K562 (cell line): ENCODE data around the gene C13orf46. TPM values are rescaled to one million over a fixed set of nuclear protein-coding genes. Genes with fewer than 3 reads are reported as not detected.

ENCODE experiments used
- ATAC-seq: fragments of 200-7000 bp; cut with Tn5 transposase; 3 replicates; pipeline ENCODE4 v1.9.1; 2020; ENCODE audit warnings: moderate library complexity
- BruUV-seq: library from RNA; stranded (reverse); fragments of 400-500 nt; replicated peaks from 2 replicates; lab custom pipeline; 2021; lab: Mats Ljungman, UMichigan
- CTCF ChIA-PET: fragments of 300-600 bp; formaldehyde crosslinking; extraction: SDS; loops from one replicate; lab custom pipeline; 2021; ENCODE audit warnings: low intra/inter-chr PET ratio; lab: Yijun Ruan, JAX
- POLR2A ChIA-PET: fragments of 300-600, 350-650 bp; sonication (Branson Sonifier 250); formaldehyde crosslinking; extraction: SDS; loops from one replicate; lab custom pipeline; 2021; ENCODE audit warnings: antibody characterized with exemption, inconsistent platforms; lab: Yijun Ruan, JAX
- DNase-seq, 4 experiments: peaks; one replicate each; pipeline versions ENCODE4 v3.0.0 to v3.0.0-alpha.2; 2011 to 2018; ENCODE audit warnings: low spot score in 3 of 4, mixed read lengths in 3 of 4; ENCODE audit errors: extremely low read depth in 1 of 4
- FAIRE-seq: peaks from 2 replicates; lab custom pipeline; 2011; peaks lifted over from hg19 to GRCh38; lab: Jason Lieb, UNC
- H2AFZ ChIP-seq: 2 replicates; pipeline ENCODE4 v1.6.0; 2011; ENCODE audit warnings: low read depth, low read length, control low read depth, inconsistent platforms
- H3K27ac ChIP-seq: fragments of 200-600 bp; 3 replicates; pipeline ENCODE4 v1.8.0; 2011; ENCODE audit warnings: low read depth, mild to moderate bottlenecking, control low read depth, inconsistent platforms, low read length, moderate library complexity, mixed read lengths; ENCODE audit errors: extremely low read depth
- H3K27me3 ChIP-seq, 2 experiments: fragments of 300-600 bp in 1 of 2; 2 replicates in 1 of 2; 3 replicates in 1 of 2; pipeline versions ENCODE4 v1.6.0 to v1.8.0; 2011; ENCODE audit warnings: inconsistent platforms in 2 of 2, low read length in 2 of 2, mild to moderate bottlenecking in 1 of 2, mixed read lengths in 1 of 2, moderate library complexity in 1 of 2; ENCODE audit not compliant: control insufficient read depth in 2 of 2, insufficient read depth in 2 of 2
- H3K36me3 ChIP-seq: fragments of 300-600 bp; 3 replicates; pipeline ENCODE4 v1.8.0; 2011; ENCODE audit warnings: mild to moderate bottlenecking, low read length, inconsistent platforms; ENCODE audit not compliant: control insufficient read depth, insufficient read depth
- H3K4me1 ChIP-seq, 2 experiments: fragments of 200-600 bp in 1 of 2; replicated peaks in 1 of 2; 2 replicates in 1 of 2; 3 replicates in 1 of 2; pipeline versions ENCODE4 v1.5.1 to v1.8.0; 2011; ENCODE audit warnings: inconsistent platforms in 2 of 2, low read length in 2 of 2, mild to moderate bottlenecking in 1 of 2, mixed read lengths in 1 of 2, moderate library complexity in 1 of 2; ENCODE audit not compliant: control insufficient read depth in 2 of 2, insufficient read depth in 2 of 2
- H3K4me2 ChIP-seq: 2 replicates; pipeline ENCODE4 v1.6.1; 2011; ENCODE audit warnings: low read length, control low read depth, inconsistent platforms, mixed read lengths; ENCODE audit not compliant: insufficient read depth
- H3K4me3 ChIP-seq: fragments of 200-600 bp; sonication (generic), shearing (Covaris generic); 2 replicates; pipeline ENCODE4 v1.5.1; 2016; ENCODE audit warnings: control low read depth, inconsistent platforms
- H3K79me2 ChIP-seq: fragments of 200-600 bp; 3 replicates; pipeline ENCODE4 v1.8.0; 2011; ENCODE audit warnings: low read length, inconsistent platforms; ENCODE audit not compliant: control insufficient read depth, insufficient read depth
- H3K9ac ChIP-seq, 2 experiments: 2 replicates each; pipeline versions ENCODE4 v1.6.0 to v1.6.1; 2011; ENCODE audit warnings: low read depth in 2 of 2, low read length in 2 of 2, control low read depth in 1 of 2, inconsistent platforms in 1 of 2, mild to moderate bottlenecking in 1 of 2, mixed read lengths in 1 of 2; ENCODE audit not compliant: insufficient read depth in 1 of 2
- H3K9me1 ChIP-seq: one replicate; pipeline ENCODE4 v1.6.0; 2011; ENCODE audit warnings: inconsistent platforms, mild to moderate bottlenecking, low read length, moderate library complexity; ENCODE audit not compliant: control insufficient read depth, insufficient read depth
- H3K9me3 ChIP-seq: replicated peaks from 2 replicates; pipeline ENCODE4 v1.5.1; 2011; ENCODE audit warnings: low read depth, low read length, inconsistent platforms; ENCODE audit not compliant: control insufficient read depth, insufficient read depth
- H4K20me1 ChIP-seq: replicated peaks from 2 replicates; pipeline ENCODE4 v1.6.1; 2011; ENCODE audit warnings: low read length, inconsistent platforms, mixed read lengths; ENCODE audit not compliant: control insufficient read depth, insufficient read depth
- BMI1 ChIP-seq: fragments of 150-350 bp; IDR thresholded peaks from 2 replicates; pipeline ENCODE4 v1.6.1; 2014; ENCODE audit warnings: low read length
- COPS2 ChIP-seq: fragments of 450-650 bp; conservative IDR thresholded peaks from 2 replicates; pipeline ENCODE4 v1.6.1; 2016; ENCODE audit warnings: mild to moderate bottlenecking, moderate library complexity
- HLTF ChIP-seq: fragments of 450-650 bp; IDR thresholded peaks from 2 replicates; pipeline ENCODE4 v1.6.1; 2016
- NCOA6 ChIP-seq: fragments of 450-650 bp; IDR thresholded peaks from 2 replicates; pipeline ENCODE4 v1.6.1; 2017; ENCODE audit warnings: mild to moderate bottlenecking
- NONO ChIP-seq, 2 experiments: fragments of 200-400 bp in 1 of 2; fragments of 450-650 bp in 1 of 2; formaldehyde crosslinking in 1 of 2; IDR thresholded peaks; 2 replicates each; pipeline ENCODE4 v1.6.1; 2017; ENCODE audit warnings: low read depth in 2 of 2, mild to moderate bottlenecking in 2 of 2, moderate library complexity in 2 of 2, low read length in 1 of 2
- TGIF2 ChIP-seq: sonication (generic); formaldehyde crosslinking; IDR thresholded peaks from 2 replicates; pipeline ENCODE4 v1.8.1; 2022; ENCODE audit warnings: mild to moderate bottlenecking, missing genetic modification reagents, moderate library complexity
- WGBS: fragments of 100-300 bp; shearing (Covaris generic); methylation state at CpG from one replicate; pipeline ENCODE4 v1.1.6; 2016; ENCODE audit warnings: low coverage, mixed read lengths; ENCODE audit not compliant: insufficient coverage; ENCODE audit errors: missing lambda C conversion rate; 5-methylcytosine and 5-hydroxymethylcytosine counted together
- in situ Hi-C: fragments of 300-500 bp; cut with MboI; formaldehyde crosslinking; loops from 4 replicates; pipeline ENCODE4 v1.15.0; 2018; ENCODE audit warnings: inconsistent platforms, mixed read lengths
- intact Hi-C: fragments of 100-400 bp; cut with micrococcal nuclease; formaldehyde crosslinking; loops from 2 replicates; pipeline ENCODE4 v1.14.2; 2022
- polyA plus RNA-seq, 8 experiments: library from polyadenylated mRNA; depleted of rRNA in 4 of 8; stranded (reverse) in 5 of 8; unstranded in 3 of 8; fragments of >200 nt; fragmentation: Nextera tagmentation in 2 of 8; fragmentation: Illumina TruSeq in 1 of 8; extraction: Ambion mirVana in 2 of 8; extraction: Trizol in 1 of 8; gene quantifications; 2 replicates each; pipeline versions ENCODE4 v1.2.1 to v1.2.3, GENCODE V29; 2011 to 2014; ENCODE audit warnings: inconsistent platforms in 1 of 8, missing spikeins in 1 of 8
- total RNA-seq, 7 experiments: library from RNA; depleted of rRNA in 6 of 7; stranded (reverse); fragments of >200 nt in 6 of 7; fragmentation: Illumina TruSeq in 2 of 7; extraction: Trizol in 2 of 7; gene quantifications; 2 replicates each; pipeline versions ENCODE4 v1.2.1 to v1.2.3, GENCODE V29; 2011 to 2021; ENCODE audit warnings: low replicate concordance in 1 of 7
- TF ChIP-seq, protein P1 (sequence below): fragments of 450-650 bp; formaldehyde crosslinking; IDR thresholded peaks from 2 replicates; pipeline ENCODE4 v1.4.0; 2020; ENCODE audit warnings: mild to moderate bottlenecking, moderate library complexity
- TF ChIP-seq, protein P2 (sequence below): sonication (generic); formaldehyde crosslinking; IDR thresholded peaks from 2 replicates; pipeline ENCODE4 v1.4.0; 2020; ENCODE audit warnings: mild to moderate bottlenecking, missing genetic modification reagents

Gene C13orf46
- total and polyA plus RNA-seq, 9 of the 15 experiments (the other 6 are each of a cell fraction or from before 2014, with no cell fraction given) = 0.04 to 0.24 (median 0.05) TPM; not detected in 4

DNA sequence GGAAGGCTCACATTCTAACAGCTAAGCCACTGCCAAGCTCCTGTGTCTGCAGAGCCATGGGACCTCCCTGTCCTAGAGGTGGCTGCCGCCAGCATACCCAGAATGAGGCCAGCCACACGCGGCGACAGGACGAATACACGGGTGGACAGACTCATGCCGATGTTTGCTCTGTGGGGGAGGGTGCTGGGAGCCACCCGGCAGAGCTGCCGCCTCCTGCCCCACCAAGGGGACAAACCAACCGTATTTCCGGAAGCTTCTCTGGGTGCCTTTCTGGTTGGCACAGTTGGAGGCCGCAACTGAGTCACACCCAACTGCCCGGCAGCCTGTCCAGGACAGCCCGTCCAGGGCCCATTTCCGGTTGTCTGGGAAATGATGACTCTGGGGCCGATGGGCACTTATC lies 20.3 kb downstream of the C13orf46 start:
- H3K9me3 ChIP-seq = no peaks in the 10 kb centered on the region
- no peak overlapping the region for H2AFZ ChIP-seq
- peaks cover 0 to 32% of the 10 kb centered on the region in 2 experiments; a peak in 3 of 5 replicates for H3K4me1 ChIP-seq
- DNase-seq (no peak), FAIRE-seq (no peak)
- H3K9ac ChIP-seq = peak overlapping the region in 1 of 2 experiments; percentile 26; a peak in 1 of 4 replicates
- no peak overlapping the region for H3K4me3 ChIP-seq
- no TSS peak for BruUV-seq
- WGBS = 43% methylated on average over 13 of the region's 16 CpGs
- no peaks in the 10 kb centered on the region for H3K36me3 ChIP-seq
- H3K4me2 ChIP-seq = no peak overlapping the region
- H3K27ac ChIP-seq = no peak overlapping the region
- H3K27me3 ChIP-seq = no peaks in the 10 kb centered on the region
- CTCF ChIA-PET = no interaction called here
- TF ChIP-seq NCOA6 (no peak), NONO (IDR thresholded peaks at IDR 0.05; ENCODE audit: low read depth in 2 of 2, low read length in 1 of 2) (no peak), HLTF (no peak), COPS2 (no peak), TGIF2 (CRISPR knock-in tag) (no peak), BMI1 (no peak)
- TF ChIP-seq, protein P1, sequence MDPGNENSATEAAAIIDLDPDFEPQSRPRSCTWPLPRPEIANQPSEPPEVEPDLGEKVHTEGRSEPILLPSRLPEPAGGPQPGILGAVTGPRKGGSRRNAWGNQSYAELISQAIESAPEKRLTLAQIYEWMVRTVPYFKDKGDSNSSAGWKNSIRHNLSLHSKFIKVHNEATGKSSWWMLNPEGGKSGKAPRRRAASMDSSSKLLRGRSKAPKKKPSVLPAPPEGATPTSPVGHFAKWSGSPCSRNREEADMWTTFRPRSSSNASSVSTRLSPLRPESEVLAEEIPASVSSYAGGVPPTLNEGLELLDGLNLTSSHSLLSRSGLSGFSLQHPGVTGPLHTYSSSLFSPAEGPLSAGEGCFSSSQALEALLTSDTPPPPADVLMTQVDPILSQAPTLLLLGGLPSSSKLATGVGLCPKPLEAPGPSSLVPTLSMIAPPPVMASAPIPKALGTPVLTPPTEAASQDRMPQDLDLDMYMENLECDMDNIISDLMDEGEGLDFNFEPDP = no peak
- TF ChIP-seq, protein P2, sequence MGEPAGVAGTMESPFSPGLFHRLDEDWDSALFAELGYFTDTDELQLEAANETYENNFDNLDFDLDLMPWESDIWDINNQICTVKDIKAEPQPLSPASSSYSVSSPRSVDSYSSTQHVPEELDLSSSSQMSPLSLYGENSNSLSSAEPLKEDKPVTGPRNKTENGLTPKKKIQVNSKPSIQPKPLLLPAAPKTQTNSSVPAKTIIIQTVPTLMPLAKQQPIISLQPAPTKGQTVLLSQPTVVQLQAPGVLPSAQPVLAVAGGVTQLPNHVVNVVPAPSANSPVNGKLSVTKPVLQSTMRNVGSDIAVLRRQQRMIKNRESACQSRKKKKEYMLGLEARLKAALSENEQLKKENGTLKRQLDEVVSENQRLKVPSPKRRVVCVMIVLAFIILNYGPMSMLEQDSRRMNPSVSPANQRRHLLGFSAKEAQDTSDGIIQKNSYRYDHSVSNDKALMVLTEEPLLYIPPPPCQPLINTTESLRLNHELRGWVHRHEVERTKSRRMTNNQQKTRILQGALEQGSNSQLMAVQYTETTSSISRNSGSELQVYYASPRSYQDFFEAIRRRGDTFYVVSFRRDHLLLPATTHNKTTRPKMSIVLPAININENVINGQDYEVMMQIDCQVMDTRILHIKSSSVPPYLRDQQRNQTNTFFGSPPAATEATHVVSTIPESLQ (CRISPR knock-in tag) = no peak
- TF ChIP-seq, all 486 proteins: peak for 0
- in situ Hi-C loops = no loop called here
- H4K20me1 ChIP-seq = no peaks in the 10 kb centered on the region
- H3K9me1 ChIP-seq = no peaks in the 10 kb centered on the region
- intact Hi-C loops = no loop called here
- ATAC-seq = no peak
- POLR2A ChIA-PET = interaction anchor here (0.6 to 1.3 kb wide), 2 partner anchors 40 to 187 kb away, joined by 3 read pairs; no protein-coding TSS in a partner anchor
- no peaks in the 10 kb centered on the region for H3K79me2 ChIP-seq
